HK-2 (cell line): ENCODE data around the gene APOL4.
A peak's percentile ranks its signal among the peaks of the same experiment; 100 is the strongest.
"Not testable (repeated sequence)": the region's sequence is repeated elsewhere in the genome, so short reads cannot be mapped to it uniquely, and the experiment has no call there.

Experiments used
- DNase-seq: peaks from one replicate; pipeline ENCODE4 v3.0.0-alpha.2; 2018; ENCODE audit not compliant: unreplicated experiment

Gene APOL4

DNA sequence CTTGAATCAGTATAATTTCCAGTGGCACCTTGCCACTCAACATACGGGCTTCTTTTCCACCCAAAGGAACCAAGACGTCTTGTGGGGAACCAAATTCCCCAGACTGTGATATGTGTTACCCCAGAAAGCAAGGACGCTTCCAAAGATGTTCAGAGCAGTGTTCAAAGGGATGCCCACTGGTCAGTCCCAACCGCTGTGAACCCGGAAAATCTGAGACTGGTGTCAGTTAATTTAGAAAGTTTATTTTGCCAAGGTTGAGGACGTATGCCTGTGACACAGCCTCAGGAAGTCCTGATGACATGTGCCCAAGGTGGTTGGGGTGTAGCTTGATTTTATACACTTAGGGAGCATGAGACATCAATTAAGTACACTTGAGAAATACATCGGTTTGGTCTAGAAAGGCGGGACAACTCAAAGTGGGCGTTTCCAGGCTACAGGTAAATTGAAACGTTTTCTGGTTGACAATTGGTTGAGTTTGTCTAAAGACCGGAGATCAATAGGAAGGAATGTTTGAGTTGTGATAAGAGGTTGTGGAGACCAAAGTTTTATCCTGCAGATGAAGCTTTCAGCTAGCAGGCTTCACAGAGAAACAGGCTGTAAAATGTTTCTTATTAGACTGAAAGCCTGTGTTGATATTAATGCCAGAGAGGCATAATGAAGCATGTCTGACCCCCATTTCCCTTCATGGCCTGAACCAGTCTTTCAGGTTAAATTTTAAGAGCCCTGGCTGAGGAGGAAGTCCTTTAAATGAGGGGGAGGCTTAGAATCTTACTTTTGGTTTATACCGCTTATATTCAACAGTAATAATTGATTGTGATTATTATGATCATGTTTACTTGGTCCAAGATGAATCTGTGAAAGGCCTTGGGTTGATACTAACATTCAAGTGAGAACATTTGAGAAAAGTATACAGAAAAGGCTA is 47.8 kb downstream of the APOL4 start:
- DNase-seq, result no peak

- not testable (repeated sequence) for DNase-seq
Observed at GRCh38 chr22:36152821-36153220, 48.8 kb downstream of the APOL4 start.

- no peak for DNase-seq
Observed at GRCh38 chr22:36152088-36152487, 49.5 kb downstream of the APOL4 start.

DNA sequence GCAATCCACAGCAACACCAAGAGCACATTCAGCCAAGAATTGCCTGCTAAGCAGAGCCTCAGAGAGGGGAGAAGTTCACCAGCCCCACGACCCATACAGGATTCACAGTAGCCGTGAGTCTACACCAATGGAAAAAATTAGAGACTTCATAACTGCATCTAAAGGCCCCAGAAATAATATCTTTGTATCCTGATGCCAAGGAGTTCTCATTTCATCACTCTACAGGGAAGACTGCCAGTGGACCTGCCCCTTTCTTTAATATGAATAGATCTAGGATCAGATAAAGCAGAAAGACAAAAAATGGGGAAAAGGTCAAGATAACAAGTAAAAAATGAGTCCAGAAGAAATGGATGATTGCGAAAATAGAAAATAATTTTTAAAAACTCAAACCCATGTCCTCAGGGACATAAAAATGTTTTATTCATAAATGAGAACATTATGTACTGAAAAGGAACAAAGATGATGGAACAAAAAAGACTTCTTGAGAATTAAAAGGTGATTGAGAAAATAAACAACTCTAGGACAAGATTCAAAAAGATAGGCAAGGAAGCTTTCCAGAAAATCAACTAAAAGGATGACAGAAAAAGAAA is 50.5 kb downstream of the APOL4 start:
- DNase-seq, result no peak

- DNase-seq, result no peak
Observed at GRCh38 chr22:36149441-36149840, 52.2 kb downstream of the APOL4 start.

GRCh38 chr22:36148411-36148810 is 53.2 kb downstream of the APOL4 start:
- no peak for DNase-seq

DNA sequence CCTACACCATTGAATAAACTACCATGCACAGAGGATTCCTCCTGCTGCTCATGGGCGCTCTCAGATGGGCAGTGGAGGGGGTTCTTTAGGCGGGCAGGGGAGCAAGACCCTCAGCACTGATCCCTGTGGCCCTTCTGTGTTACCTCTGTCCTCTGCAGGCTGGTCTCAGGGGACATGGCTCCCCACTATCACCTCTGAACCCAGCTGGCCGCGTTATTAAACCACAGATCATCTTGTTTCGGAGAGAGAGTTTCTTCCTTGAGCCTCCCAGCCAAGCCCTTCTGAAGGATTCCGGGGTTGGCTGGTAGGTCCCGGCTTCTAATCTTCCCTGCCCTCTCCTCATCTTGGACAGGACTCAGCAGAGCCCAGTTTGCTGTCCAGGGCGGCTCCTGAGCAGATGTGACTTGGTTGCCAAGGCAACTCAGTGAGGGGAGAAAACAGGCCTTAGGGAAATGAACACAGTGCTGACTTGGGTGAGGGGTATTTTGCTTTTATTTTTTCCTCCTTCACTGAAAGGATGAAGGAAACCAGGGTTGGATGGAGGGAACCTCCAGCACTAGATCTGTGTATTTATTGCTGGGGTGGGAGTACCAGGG is 54.3 kb downstream of the APOL4 start:
- DNase-seq, result no peak

GRCh38 chr22:36145881-36146280 is 55.7 kb downstream of the APOL4 start:
- no peak for DNase-seq

DNA sequence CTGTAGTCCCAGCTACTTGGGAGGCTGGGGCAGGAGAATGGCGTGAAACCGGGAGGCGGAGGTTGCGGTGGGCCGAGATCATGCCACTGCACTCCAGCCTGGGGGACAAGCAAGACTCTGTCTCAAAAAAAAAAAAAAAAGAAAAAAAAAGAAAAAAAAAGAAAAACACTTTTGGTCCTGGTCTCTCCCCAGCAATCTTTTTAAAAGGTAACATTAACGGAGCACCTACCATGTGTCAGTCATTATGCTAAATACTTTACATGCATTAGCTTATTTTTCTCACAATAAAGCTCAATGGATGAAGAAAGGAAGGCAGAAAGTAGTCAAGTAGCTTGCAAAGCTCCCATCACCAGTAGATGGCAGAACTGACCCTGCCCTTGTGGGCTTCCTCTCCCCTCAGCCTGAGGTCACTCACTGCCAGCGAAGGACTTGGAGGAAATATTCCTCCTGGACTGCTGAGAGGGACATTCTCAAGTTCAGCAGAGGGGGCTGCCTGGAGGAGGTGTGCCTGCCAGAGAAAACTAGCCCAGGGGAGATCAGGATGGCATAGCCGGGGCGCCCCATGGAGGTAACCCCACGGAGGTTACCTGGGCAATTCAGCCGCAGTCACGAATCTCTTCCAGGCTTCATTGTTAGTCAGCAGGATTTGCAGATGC is 56.6 kb downstream of the APOL4 start:
- DNase-seq, result peak; percentile 37

GRCh38 chr22:36143956-36144355 is 57.7 kb downstream of the APOL4 start:
- DNase-seq, result no peak

- no peak for DNase-seq
Observed at GRCh38 chr22:36143066-36143815, 58.4 kb downstream of the APOL4 start.

GRCh38 chr22:36141481-36141880 is 60.1 kb downstream of the APOL4 start:
- no peak for DNase-seq
